CD4-positive, CD25-positive, alpha-beta regulatory T cell (primary cell): ENCODE data around the gene ITGA11. TPM values are rescaled to one million over a fixed set of nuclear protein-coding genes. Genes with fewer than 3 reads are reported as not detected.

Source experiments
- ATAC-seq, 2 donors: fragments of 150-1000 bp; cut with Tn5 transposase; one replicate each; pipeline ENCODE4 v1.10.0; 2021; ENCODE audit warnings: low read depth in 2 of 2, moderate number of reproducible peaks in 2 of 2, moderate library complexity in 1 of 2
- DNase-seq, 3 donors: peaks; one replicate each; pipeline versions ENCODE4 v3.0.0 to v3.0.0-alpha.2; 2012 to 2022; ENCODE audit warnings: mixed read lengths in 1 of 3
- H3K27ac ChIP-seq: one replicate; pipeline ENCODE4 v1.7.0; 2013; ENCODE audit warnings: mild to moderate bottlenecking, low read length; ENCODE audit not compliant: insufficient read depth, poor library complexity, severe bottlenecking
- H3K27me3 ChIP-seq: one replicate; pipeline ENCODE4 v1.7.0; 2013; ENCODE audit warnings: low read length; ENCODE audit not compliant: control insufficient read depth, insufficient read depth
- H3K36me3 ChIP-seq: one replicate; pipeline ENCODE4 v1.7.0; 2013; ENCODE audit warnings: mild to moderate bottlenecking, low read length, moderate library complexity; ENCODE audit not compliant: control insufficient read depth, insufficient read depth
- H3K4me1 ChIP-seq: 2 replicates; pipeline ENCODE4 v1.7.0; 2013; ENCODE audit warnings: mild to moderate bottlenecking, low read length; ENCODE audit not compliant: insufficient read depth, control insufficient read depth, poor library complexity, severe bottlenecking
- H3K4me3 ChIP-seq: one replicate; pipeline ENCODE4 v1.7.0; 2013; ENCODE audit warnings: low read depth, mild to moderate bottlenecking, low read length, moderate library complexity
- H3K9me3 ChIP-seq, 2 experiments: 1 replicate in 1 of 2; 2 replicates in 1 of 2; pipeline ENCODE4 v1.7.0; 2013; ENCODE audit warnings: low read length in 2 of 2, mild to moderate bottlenecking in 1 of 2, moderate library complexity in 1 of 2; ENCODE audit not compliant: control insufficient read depth in 2 of 2
- H3K27ac Mint-ChIP-seq, 3 donors: one replicate each; pipeline ENCODE4 v1.8.0; 2020 to 2022; ENCODE audit warnings: mild to moderate bottlenecking in 3 of 3, mixed read lengths in 3 of 3, moderate library complexity in 2 of 3
- H3K27me3 Mint-ChIP-seq: one replicate; pipeline ENCODE4 v1.8.0; 2022; ENCODE audit warnings: mild to moderate bottlenecking, mixed read lengths
- H3K36me3 Mint-ChIP-seq: one replicate; pipeline ENCODE4 v1.8.0; 2020; ENCODE audit warnings: mixed read lengths
- H3K4me1 Mint-ChIP-seq, 4 donors: one replicate each; pipeline ENCODE4 v1.8.0; 2020 to 2022; ENCODE audit warnings: mixed read lengths in 4 of 4, mild to moderate bottlenecking in 1 of 4
- H3K4me3 Mint-ChIP-seq, 4 donors: one replicate each; pipeline ENCODE4 v1.8.0; 2020 to 2022; ENCODE audit warnings: mild to moderate bottlenecking in 4 of 4, mixed read lengths in 4 of 4, moderate library complexity in 3 of 4
- H3K9me3 Mint-ChIP-seq, 7 donors: one replicate each; pipeline ENCODE4 v1.8.0; 2020 to 2022; ENCODE audit warnings: mixed read lengths in 7 of 7, mild to moderate bottlenecking in 3 of 7, moderate library complexity in 2 of 7
- polyA plus RNA-seq, 4 donors: library from polyadenylated mRNA; unstranded; fragments of 300-500 nt; fragmentation: Illumina TruSeq; gene quantifications; one replicate each; pipeline ENCODE4 v1.2.3, GENCODE V29; 2021
- total RNA-seq: library from RNA; stranded (reverse); gene quantifications from one replicate; pipeline ENCODE4 v1.2.3, GENCODE V29; 2022

The ITGA11 gene
- total and polyA plus RNA-seq, 5 donors from 2014 or later: 0.02 to 0.05 TPM; not detected in 3

GRCh38 chr15:68289057-68289456, 142.9 kb downstream of the ITGA11 start:
- Histone ChIP-seq H3K27ac (no peak overlapping the region), H3K27me3 (no peaks in the 10 kb centered on the region), H3K9me3 (no peaks in the 10 kb centered on the region), H3K4me3 (no peak overlapping the region), H3K36me3 (peaks cover 46% of the 10 kb centered on the region), H3K4me1 (peaks cover 21% of the 10 kb centered on the region)
- Mint-ChIP-seq H3K27me3 (no peaks in the 10 kb centered on the region), H3K4me1 (peaks cover 44 to 77% (median 59%) of the 10 kb centered on the region in 4 donors), H3K27ac (peak overlapping the region in 1 of 3 donors; percentile 25), H3K9me3 (peaks cover 0 to 5% (median 0%) of the 10 kb centered on the region in 7 donors), H3K36me3 (peaks cover 52% of the 10 kb centered on the region), H3K4me3 (peak overlapping the region in 1 of 4 donors; percentile 58)
- ATAC-seq: no peak
- DNase-seq: no peak

DNA sequence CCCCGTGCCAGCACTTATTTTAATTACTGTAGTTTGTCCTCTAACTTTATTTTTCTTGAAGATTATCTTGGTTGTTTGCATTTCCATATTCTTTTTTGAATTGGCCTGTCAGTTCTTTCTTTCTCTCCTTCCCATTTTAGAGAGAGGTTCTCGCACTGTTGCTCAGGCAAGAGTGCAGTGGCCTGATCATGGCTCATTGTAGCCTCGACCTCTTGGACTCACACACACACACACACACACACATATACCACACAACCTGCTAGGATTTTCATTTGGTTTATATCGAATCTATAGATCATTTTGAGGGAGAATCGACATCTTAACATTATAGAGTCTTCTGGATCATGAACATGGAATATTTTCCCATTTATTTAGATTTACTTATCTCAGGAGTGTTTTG, 145.7 kb downstream of the ITGA11 start:
- H3K4me3 ChIP-seq: no peak overlapping the region
- no peak for ATAC-seq
- DNase-seq: no peak
- no peaks in the 10 kb centered on the region for H3K27me3 ChIP-seq
- H3K4me1 ChIP-seq: peaks cover 37% of the 10 kb centered on the region
- H3K9me3 ChIP-seq: no peaks in the 10 kb centered on the region
- Mint-ChIP-seq H3K27me3 (no peaks in the 10 kb centered on the region), H3K36me3 (peaks cover 46% of the 10 kb centered on the region), H3K27ac (peak overlapping the region; percentile 3 to 27 (median 15)), H3K9me3 (peaks cover 0 to 5% (median 0%) of the 10 kb centered on the region in 7 donors), H3K4me1 (peaks cover 44 to 77% (median 62%) of the 10 kb centered on the region in 4 donors), H3K4me3 (peak overlapping the region in 2 of 4 donors; percentile 26 to 66)
- H3K36me3 ChIP-seq: peaks cover 37% of the 10 kb centered on the region
- H3K27ac ChIP-seq: no peak overlapping the region

DNA sequence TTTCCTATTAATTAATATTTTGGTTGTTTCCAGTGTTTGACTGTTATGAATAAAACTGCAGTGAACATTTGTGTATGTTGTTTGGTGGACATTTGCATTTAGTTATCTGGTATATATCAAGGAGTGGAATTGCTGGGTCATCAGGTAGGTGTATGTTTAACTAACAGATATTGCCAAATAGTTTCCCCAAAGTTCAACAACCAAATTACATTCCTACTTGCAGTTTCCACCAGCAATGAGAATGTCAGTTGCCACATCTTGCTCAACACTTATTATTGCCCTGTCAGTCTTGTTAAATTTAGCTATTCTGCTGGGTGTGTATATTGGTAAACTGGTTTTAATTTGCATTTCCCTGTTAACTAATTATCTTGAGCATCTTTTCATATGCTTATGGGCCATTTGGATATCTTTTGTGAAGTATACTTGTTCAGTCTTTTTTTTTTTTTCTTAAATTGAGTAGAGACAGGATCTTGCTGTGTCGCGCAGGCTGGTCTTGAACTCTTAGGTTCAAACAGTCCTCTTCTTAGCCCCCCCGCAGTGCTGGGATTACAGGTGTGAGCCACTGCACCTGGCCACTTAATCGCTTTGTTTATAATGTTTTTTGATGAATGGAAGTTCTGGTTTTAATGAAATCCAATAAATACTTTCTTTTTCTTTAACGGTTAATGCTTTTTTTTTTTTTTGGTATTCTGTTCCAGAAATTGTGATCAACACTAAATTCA, 146.5 kb downstream of the ITGA11 start:
- H3K4me1 ChIP-seq: peaks cover 46% of the 10 kb centered on the region
- H3K27me3 Mint-ChIP-seq: no peaks in the 10 kb centered on the region

DNA sequence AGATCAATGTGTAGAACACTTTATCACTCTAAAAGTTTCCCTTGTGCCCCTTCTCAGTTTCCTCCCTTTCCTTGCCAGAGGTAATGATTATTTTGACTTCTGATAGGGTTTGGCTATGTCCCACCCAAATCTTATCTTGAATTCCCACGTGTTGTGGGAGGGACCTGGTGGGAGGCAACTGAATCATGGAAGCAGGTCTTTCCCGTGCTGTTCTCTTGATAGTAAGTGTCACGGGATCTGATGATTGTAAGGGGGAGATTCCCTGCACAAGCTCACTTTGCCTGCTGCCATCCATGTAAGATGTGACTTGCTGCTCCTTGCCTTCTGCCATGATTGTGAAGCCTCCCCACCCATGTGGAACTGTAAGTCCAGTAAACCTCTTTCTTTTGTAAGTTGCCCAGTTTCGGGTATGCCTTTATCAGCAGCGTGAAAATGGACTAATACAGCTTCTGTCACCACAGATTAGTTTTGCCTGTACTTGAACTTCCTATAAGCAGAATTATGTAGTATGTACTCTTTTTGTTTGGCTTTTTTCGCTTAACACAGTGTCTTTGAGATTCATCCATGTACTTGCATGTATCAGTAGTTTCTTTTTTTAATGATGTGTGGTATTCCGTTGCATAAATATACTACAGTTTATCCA, 147.2 kb downstream of the ITGA11 start:
- peak overlapping the region in 3 of 4 donors; percentile 22 to 66 (median 24) for H3K4me3 Mint-ChIP-seq
- H3K9me3 Mint-ChIP-seq: peaks cover 0 to 5% (median 0%) of the 10 kb centered on the region in 7 donors
- Histone ChIP-seq H3K27ac (no peak overlapping the region), H3K4me1 (peaks cover 52% of the 10 kb centered on the region), H3K27me3 (no peaks in the 10 kb centered on the region), H3K9me3 (no peaks in the 10 kb centered on the region), H3K4me3 (peak overlapping the region; percentile 42), H3K36me3 (peaks cover 22% of the 10 kb centered on the region)
- ATAC-seq (no peak), DNase-seq (no peak)
- H3K36me3 Mint-ChIP-seq: peaks cover 37% of the 10 kb centered on the region
- H3K4me1 Mint-ChIP-seq: peaks cover 59 to 83% (median 71%) of the 10 kb centered on the region in 4 donors
- no peaks in the 10 kb centered on the region for H3K27me3 Mint-ChIP-seq
- peak overlapping the region in 1 of 3 donors; percentile 22 for H3K27ac Mint-ChIP-seq

More for the DNA sequence above, 146.5 kb downstream of the ITGA11 start:
- peaks cover 52 to 79% (median 69%) of the 10 kb centered on the region in 4 donors for H3K4me1 Mint-ChIP-seq
- ATAC-seq (no peak), DNase-seq (no peak)
- peak overlapping the region; percentile 5 to 66 (median 26) for H3K4me3 Mint-ChIP-seq
- peaks cover 0 to 5% (median 0%) of the 10 kb centered on the region in 7 donors for H3K9me3 Mint-ChIP-seq
- Histone ChIP-seq H3K4me3 (peak overlapping the region; percentile 42), H3K27ac (no peak overlapping the region), H3K9me3 (no peaks in the 10 kb centered on the region), H3K36me3 (peaks cover 29% of the 10 kb centered on the region), H3K27me3 (no peaks in the 10 kb centered on the region)
- H3K27ac Mint-ChIP-seq: no peak overlapping the region
- H3K36me3 Mint-ChIP-seq: peaks cover 37% of the 10 kb centered on the region

DNA sequence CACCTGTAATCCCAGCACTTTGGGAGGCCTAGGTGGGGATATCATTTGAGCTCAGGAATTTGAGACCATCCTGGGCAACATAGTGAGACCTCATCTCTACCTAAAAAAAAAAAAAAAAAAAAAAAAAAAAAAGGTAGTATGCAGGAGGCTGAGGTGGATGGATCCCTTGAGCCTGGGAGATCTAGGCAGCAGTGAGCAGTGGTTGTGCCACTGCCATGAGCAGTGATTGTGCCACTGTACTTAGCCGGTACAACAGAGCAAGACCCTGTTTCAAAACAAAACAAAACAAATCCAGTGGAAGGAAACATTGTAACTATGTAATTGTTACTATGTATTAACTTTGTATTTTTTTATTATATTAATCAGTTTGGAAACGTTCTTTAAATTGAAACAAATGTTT, 148.6 kb downstream of the ITGA11 start:
- no peak for DNase-seq
- H3K36me3 ChIP-seq: peaks cover 17% of the 10 kb centered on the region
- no peak overlapping the region for H3K27ac ChIP-seq
- no peak overlapping the region for H3K27ac Mint-ChIP-seq
- no peak for ATAC-seq
- peak overlapping the region in 1 of 4 donors; percentile 39 for H3K4me3 Mint-ChIP-seq
- peaks cover 63% of the 10 kb centered on the region for H3K4me1 ChIP-seq
- no peaks in the 10 kb centered on the region for H3K9me3 ChIP-seq
- no peaks in the 10 kb centered on the region for H3K27me3 ChIP-seq
- peak overlapping the region; percentile 15 for H3K4me3 ChIP-seq
- H3K4me1 Mint-ChIP-seq: peaks cover 50 to 85% (median 69%) of the 10 kb centered on the region in 4 donors
- peaks cover 0 to 5% (median 0%) of the 10 kb centered on the region in 7 donors for H3K9me3 Mint-ChIP-seq
- no peaks in the 10 kb centered on the region for H3K27me3 Mint-ChIP-seq
- peaks cover 31% of the 10 kb centered on the region for H3K36me3 Mint-ChIP-seq

DNA sequence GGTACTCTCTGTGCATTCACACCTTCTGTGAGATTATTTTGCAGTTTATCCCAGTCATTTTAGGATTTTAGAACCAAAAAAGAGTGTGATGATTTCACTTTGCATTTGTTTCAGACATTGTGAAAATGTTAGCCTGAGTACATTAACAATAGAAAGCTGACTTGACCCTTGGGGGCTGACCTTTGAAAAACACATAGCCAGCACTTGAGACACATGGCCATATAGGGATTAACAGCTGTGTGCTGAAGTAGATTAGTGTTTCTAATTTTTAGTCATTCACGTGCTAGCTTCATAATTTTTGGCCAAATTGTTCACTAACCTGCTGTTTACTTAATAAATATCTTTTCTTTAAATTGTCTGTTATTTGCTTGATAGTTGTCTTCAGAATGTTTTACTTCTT, 151.0 kb downstream of the ITGA11 start:
- no peaks in the 10 kb centered on the region for H3K27me3 ChIP-seq
- peaks cover 14% of the 10 kb centered on the region for H3K36me3 ChIP-seq
- DNase-seq (no peak), ATAC-seq (no peak)
- Mint-ChIP-seq H3K27me3 (no peaks in the 10 kb centered on the region), H3K4me1 (peaks cover 42 to 81% (median 60%) of the 10 kb centered on the region in 4 donors), H3K36me3 (peaks cover 21% of the 10 kb centered on the region), H3K27ac (peak overlapping the region in 1 of 3 donors; percentile 98), H3K9me3 (peaks cover 0 to 5% (median 0%) of the 10 kb centered on the region in 7 donors), H3K4me3 (peak overlapping the region; percentile 94 to 98 (median 96))
- H3K27ac ChIP-seq: peak overlapping the region; percentile 6
- H3K4me1 ChIP-seq: peaks cover 59% of the 10 kb centered on the region
- no peaks in the 10 kb centered on the region for H3K9me3 ChIP-seq
- peak overlapping the region; percentile 91 for H3K4me3 ChIP-seq

DNA sequence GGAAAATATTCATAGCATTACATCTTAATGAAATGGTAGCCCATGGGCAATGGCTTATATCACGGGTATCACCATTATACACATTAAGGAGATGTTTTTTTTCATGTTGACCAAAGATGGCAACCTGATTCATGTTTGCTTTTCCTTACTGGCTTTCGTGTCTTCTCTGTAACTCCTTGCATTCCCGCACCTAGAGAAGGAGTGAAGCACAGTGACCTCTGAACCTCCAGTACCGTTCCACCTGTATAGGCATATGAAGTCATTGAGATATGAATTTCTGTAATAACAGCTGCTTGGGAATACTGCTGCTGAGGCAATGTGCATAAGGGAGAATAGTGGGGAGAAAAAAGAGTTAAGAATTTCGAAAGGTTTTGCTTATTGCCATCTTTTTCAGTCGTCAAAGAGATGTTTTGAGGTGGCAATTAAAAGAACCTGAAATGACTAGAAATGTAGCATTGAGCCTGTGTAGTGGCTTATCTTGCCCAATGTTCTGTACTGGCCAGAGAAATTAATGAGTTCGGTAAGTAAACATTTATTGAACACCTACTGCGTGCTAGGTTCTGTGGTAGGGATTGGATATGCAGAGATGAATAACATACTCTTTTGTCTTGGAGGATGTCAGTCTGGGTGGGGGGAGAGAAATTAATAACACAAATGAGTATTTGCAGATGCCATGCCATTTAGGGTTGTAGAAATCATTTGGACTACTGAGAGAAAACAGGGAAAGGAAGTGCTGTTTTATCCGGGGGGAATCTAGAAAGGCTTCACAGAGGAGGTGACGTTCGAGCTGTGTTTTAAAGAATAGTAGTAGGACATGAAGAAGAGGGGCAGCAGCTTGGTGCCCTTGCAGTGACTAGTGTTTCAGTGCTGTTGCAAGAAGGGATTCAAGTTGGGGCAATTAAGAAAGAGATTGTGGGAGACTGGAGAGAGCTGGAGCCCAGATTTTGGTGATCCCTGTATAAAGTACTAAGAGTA, 151.9 kb downstream of the ITGA11 start:
- no peaks in the 10 kb centered on the region for H3K9me3 ChIP-seq
- H3K27me3 Mint-ChIP-seq: no peaks in the 10 kb centered on the region
- H3K36me3 ChIP-seq: peaks cover 9% of the 10 kb centered on the region
- DNase-seq: no peak
- peaks cover 54% of the 10 kb centered on the region for H3K4me1 ChIP-seq
- no peaks in the 10 kb centered on the region for H3K27me3 ChIP-seq
- ATAC-seq: no peak
- peak overlapping the region; percentile 91 for H3K4me3 ChIP-seq
- peak overlapping the region; percentile 93 for H3K27ac ChIP-seq
- H3K9me3 Mint-ChIP-seq: peaks cover 0 to 5% (median 0%) of the 10 kb centered on the region in 7 donors
- H3K4me3 Mint-ChIP-seq: peak overlapping the region; percentile 94 to 98 (median 96)
- peaks cover 33 to 72% (median 53%) of the 10 kb centered on the region in 4 donors for H3K4me1 Mint-ChIP-seq
- peak overlapping the region; percentile 11 to 98 (median 98) for H3K27ac Mint-ChIP-seq
- peaks cover 15% of the 10 kb centered on the region for H3K36me3 Mint-ChIP-seq
